ENCODE results near the gene BEND5. TPM values are rescaled to one million over a fixed set of nuclear protein-coding genes. Genes with fewer than 3 reads are reported as not detected.

BEND5 gene
- total RNA-seq, 1 experiment from 2014 or later = not detected

- ATAC-seq = no peak
- ChIA-PET POLR2A (no interaction called here), CTCF (no interaction called here)
- Histone ChIP-seq H3K4me3 (ENCODE audit: low read depth in 2 of 2, low read length in 2 of 2) (no peak overlapping the region), H3K9me3 (ENCODE audit: control insufficient read depth, insufficient read depth, low read depth, low read length) (no peaks in the 10 kb centered on the region), H3K27me3 (ENCODE audit: control insufficient read depth, insufficient read depth, low read length) (no peaks in the 10 kb centered on the region), H3K4me1 (ENCODE audit: control insufficient read depth, insufficient read depth, low read length) (no peaks in the 10 kb centered on the region), H3K27ac (ENCODE audit: low read length) (no peak overlapping the region), H3K36me3 (ENCODE audit: control insufficient read depth, insufficient read depth, low read length) (no peaks in the 10 kb centered on the region)
- TF ChIP-seq REST (IDR thresholded peaks at IDR 0.05; ENCODE audit: insufficient read depth in 1 of 2, low read depth in 2 of 2, low read length in 1 of 2) (no peak), POLR2AphosphoS5 (IDR thresholded peaks at IDR 0.05; ENCODE audit: low read depth, low read length) (no peak), SIN3A (IDR thresholded peaks at IDR 0.05; ENCODE audit: borderline replicate concordance, insufficient read depth, low read depth, low read length) (no peak), TCF7L2 (IDR thresholded peaks at IDR 0.05; ENCODE audit: low read depth, low read length) (no peak), CTCF (IDR thresholded peaks at IDR 0.05) (no peak)
- intact Hi-C loops (cut with micrococcal nuclease; ENCODE audit: unreplicated experiment) = no loop called here
- no TSS peak for BruUV-seq (replicated peaks)
- no peak for DNase-seq (ENCODE audit: low read depth, low spot score)
- in situ Hi-C loops (cut with HindIII; ENCODE audit: low pct_unique_long_range_greater_than_20kb, low sequenced_read_pairs) = no loop called here
Measured at GRCh38 chr1:48810740-48811139, 34.0 kb upstream of the BEND5 start.

- BruUV-seq (replicated peaks) = no TSS peak
- in situ Hi-C loops (cut with HindIII; ENCODE audit: low pct_unique_long_range_greater_than_20kb, low sequenced_read_pairs) = no loop called here
- CTCF ChIA-PET = no interaction called here
- H3K9me3 ChIP-seq (ENCODE audit: control insufficient read depth, insufficient read depth, low read depth, low read length) = no peaks in the 10 kb centered on the region
- TF ChIP-seq CTCF (IDR thresholded peaks at IDR 0.05) = no peak
- no peak for TF ChIP-seq POLR2AphosphoS5 (IDR thresholded peaks at IDR 0.05; ENCODE audit: low read depth, low read length)
- DNase-seq (ENCODE audit: low read depth, low spot score) (no peak), ATAC-seq (no peak)
- H3K4me1 ChIP-seq (ENCODE audit: control insufficient read depth, insufficient read depth, low read length) = no peaks in the 10 kb centered on the region
- POLR2A ChIA-PET = no interaction called here
- no peak overlapping the region for H3K27ac ChIP-seq (ENCODE audit: low read length)
- H3K4me3 ChIP-seq (ENCODE audit: low read depth in 2 of 2, low read length in 2 of 2) = no peak overlapping the region
- no peaks in the 10 kb centered on the region for H3K36me3 ChIP-seq (ENCODE audit: control insufficient read depth, insufficient read depth, low read length)
- no peaks in the 10 kb centered on the region for H3K27me3 ChIP-seq (ENCODE audit: control insufficient read depth, insufficient read depth, low read length)
- intact Hi-C loops (cut with micrococcal nuclease; ENCODE audit: unreplicated experiment) = no loop called here
Measured at GRCh38 chr1:48808496-48808895, 31.8 kb upstream of the BEND5 start.
